T47D (cell line): ENCODE measurements around the gene TIPARP.

ENCODE experiments used
- DNase-seq, 2 experiments: peaks; one replicate each; pipeline versions ENCODE4 v3.0.0 to v3.0.0-alpha.2; 2011 to 2012; ENCODE audit warnings: low read depth in 1 of 2, low spot score in 1 of 2
- JUND ChIP-seq: IDR thresholded peaks from 2 replicates; pipeline ENCODE4 v1.6.1; 2012; ENCODE audit warnings: low read depth
- in situ Hi-C: cut with HindIII; loops from 2 replicates; pipeline ENCODE4 v1.10.0; 2016; ENCODE audit warnings: low sequenced_read_pairs, low pct_unique_long_range_greater_than_20kb

TIPARP gene

DNA sequence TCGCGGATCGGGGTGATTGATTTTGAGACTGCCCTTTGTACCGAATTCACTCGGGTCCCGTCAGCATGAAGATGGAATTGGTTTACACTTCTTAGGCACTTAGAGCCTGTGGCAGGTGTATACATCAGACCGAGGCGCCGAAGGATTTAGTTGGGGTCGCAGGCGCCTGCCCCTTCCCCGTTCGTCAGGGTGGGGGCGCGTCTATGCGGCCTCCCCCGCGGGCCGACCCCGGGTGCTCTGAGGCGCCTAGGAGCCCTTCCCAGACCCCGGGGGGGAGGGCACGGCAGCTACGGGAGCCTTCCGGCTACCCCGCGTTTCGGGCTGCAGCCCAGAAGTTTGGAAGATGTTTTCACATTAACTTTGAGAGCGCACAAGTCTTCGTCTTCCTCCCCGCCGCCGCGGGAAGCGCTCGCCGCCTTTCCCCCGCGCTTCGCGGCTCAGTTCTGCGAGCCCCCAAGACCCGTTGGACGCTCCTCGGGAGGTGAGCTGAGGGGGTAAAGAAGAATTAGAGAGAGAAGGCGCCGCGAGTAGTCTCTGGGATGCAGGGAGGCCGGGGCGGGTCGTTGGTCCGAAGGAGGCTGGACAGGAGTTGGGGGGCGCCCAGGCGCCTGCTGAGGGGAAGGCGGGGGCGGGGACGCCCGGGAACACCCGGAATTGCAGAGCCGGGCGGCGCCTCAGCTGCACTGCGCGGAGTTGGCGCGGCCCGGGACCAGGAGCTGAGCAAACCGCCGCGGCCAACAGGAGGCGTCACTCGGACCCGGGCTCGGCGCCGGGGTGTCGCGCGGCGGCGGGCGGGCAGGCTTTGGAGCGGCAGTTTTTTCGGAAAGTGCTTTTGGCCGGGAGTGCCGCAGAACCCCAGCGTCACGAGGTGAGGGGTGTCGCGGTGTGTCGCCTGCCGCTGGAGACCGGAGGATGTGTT is 780 bp downstream of the TIPARP start:
- in situ Hi-C loops = no loop called here
- no peak for TF ChIP-seq JUND
- peak; percentile 37 to 66 for DNase-seq

DNA sequence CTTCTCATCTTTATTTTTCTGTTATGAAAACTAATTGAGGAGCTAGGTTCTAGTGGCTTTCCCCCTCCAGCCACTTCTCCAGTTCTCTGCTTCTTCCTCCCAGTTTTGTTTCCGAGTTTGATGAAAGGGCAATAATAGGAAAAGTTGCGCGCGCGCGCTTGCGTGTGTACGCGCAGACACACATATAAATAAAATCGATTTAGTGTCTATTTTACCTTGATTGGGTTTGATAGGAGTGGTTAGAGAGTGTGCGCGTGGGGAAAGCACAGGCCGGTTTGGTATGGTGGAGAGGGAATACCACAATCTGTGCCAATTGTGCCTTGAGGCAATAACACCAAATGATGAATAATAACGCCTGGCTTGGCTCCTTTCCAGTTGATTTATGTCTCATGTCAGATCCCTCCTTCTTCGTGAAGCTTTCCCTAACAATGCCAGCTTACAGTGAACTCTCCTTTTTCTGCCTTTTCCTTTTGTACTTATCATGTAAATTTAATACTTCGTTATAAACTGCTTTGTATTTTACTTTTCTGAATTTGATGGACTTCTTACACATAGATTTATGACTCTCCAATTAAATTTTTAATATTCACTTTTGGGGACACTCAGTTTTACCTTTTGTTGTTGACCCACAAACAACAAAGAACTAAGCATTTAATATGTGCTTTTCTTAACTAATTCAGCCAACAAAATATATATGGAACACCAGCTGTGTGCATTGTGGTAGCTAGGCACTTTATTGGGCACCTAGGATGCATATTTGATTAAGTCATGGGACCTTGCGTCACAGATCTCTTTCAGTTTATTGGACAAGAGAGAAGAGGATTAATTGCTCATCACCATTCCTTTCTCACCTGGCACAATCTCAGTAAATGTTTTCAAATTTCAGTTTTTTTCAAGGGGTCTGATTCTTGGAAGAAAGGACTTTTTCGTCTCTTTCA is 1.7 kb downstream of the TIPARP start:
- no peak for TF ChIP-seq JUND
- in situ Hi-C loops = no loop called here
- peak in 1 of 2 experiments; percentile 84 for DNase-seq

DNA sequence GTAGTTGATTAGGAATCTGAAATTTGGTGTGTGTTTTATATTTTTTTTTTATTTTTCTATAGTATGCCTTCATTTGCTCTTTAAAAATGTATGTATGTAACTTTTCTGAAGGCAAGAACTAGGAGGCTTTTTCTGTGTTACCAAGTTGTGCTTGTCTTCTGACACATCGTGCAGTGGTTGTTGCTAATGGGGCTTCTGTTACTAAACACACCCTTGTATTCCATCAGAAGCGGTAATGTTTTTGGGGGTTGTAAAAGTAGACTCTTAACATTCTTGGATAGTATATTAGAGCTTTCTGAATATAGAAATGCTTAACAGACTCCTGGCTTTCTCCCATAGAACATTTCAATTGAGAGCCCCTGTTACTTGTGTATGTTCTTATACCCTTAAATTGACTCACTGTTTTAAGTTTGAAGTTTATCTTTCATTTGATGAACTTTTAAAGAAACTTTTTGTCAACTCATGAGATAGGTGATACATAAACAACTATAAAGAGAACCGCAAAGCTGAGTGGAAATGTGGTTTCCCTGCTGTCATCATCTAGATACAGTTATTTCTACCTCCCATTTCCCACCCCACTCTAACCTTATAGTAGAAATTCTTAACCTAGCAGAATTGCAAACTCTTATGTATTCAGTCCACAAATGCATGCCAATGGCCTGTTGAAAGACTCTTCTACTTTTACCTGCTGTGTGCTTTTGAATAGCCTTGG is 2.5 kb downstream of the TIPARP start:
- TF ChIP-seq JUND = no peak
- in situ Hi-C loops = no loop called here
- DNase-seq = no peak

DNA sequence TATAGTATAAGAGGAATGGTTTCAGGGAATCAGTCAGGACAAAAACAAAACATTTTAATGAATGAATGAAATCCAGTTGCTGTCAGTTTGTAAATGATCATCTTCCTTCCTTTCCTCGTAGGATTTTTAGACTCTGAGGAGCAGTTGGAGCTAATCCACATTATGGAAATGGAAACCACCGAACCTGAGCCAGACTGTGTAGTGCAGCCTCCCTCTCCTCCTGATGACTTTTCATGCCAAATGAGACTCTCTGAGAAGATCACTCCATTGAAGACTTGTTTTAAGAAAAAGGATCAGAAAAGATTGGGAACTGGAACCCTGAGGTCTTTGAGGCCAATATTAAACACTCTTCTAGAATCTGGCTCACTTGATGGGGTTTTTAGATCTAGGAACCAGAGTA is 3.1 kb downstream of the TIPARP start:
- DNase-seq = no peak
- in situ Hi-C loops = no loop called here
- TF ChIP-seq JUND = no peak

DNA sequence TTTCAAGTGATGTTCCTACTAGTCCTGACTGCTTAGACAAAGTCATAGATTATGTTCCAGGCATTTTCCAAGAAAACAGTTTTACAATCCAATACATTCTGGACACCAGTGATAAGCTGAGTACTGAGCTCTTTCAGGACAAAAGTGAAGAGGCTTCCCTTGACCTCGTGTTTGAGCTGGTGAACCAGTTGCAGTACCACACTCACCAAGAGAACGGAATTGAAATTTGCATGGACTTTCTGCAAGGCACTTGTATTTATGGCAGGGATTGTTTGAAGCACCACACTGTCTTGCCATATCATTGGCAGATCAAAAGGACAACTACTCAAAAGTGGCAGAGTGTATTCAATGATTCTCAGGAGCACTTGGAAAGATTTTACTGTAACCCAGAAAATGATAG is 3.8 kb downstream of the TIPARP start:
- no peak for DNase-seq
- TF ChIP-seq JUND = no peak
- in situ Hi-C loops = no loop called here

DNA sequence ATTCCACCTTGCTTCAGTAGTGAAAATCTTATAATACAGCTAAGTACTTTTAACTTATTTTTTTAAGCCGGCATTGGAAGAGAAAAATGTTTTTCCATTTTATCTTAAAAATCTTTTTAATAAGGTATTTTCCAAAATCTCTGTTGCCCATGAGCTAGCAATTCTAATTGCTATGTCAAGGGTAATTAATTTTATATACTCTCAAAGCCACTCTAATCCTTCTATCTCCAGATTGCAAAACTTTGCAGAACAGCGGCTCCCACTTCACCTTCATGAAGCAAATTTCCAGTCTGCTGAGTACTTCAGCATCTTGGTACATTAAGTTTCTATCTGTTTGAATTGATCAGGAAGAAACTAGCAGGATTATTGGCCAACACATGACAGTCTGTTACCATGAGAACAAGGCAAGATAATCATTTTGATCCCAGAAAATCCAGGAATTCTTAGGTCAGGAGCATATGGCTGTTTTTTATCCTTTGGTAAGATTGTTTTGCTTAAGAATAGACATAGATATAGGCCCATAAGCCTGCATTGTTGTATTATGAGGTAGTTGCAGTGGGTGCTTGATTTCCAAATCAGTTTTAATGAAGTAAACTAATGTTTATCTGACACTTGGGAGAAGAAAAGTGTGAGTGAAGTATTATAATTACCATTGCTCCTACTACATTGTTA is 6.0 kb downstream of the TIPARP start:
- DNase-seq = no peak
- TF ChIP-seq JUND = no peak
- in situ Hi-C loops = no loop called here

DNA sequence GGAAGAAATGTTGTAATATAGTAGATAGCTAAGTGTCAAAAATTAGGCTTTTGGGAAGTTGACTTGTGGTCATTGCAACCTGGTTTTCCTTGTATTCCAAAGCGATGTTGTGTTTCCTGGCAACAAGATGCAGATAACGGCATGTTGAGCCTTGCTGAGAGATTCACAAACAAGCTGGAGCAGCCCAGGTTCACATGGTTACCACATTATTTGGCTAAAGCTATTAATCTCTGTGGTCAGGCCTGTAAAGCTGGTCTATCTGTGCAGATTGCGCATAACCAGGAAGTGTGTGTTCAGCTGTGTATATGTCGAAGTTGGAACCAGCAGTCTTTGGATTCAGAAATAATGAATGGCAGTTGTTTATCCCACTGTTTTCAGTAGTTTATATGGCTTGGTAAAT is 6.6 kb downstream of the TIPARP start:
- DNase-seq = peak; percentile 26 to 95
- in situ Hi-C loops = no loop called here
- 0 out of 2 replicates have a peak, but pooled peaks have one; percentile 21 for TF ChIP-seq JUND

DNA sequence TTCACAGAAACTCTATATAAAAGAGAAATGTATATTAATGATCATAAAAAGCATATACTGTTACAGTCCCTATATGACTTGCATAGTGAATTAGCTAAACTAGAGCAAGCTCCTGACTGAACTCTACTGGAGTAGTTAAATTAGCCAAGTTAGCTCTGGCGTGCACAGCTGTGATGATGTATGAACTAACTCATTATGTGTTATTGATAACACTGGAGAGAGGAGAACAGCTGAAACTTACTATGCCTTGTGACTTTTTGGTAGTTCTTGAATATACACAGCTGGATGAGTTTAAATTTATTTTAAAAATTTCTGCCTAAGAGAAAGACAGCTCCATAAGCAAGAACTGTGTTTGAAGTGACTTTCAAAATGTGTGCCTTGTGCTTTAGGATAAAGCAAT is 8.1 kb downstream of the TIPARP start:
- in situ Hi-C loops = no loop called here
- DNase-seq = no peak
- TF ChIP-seq JUND = no peak

DNA sequence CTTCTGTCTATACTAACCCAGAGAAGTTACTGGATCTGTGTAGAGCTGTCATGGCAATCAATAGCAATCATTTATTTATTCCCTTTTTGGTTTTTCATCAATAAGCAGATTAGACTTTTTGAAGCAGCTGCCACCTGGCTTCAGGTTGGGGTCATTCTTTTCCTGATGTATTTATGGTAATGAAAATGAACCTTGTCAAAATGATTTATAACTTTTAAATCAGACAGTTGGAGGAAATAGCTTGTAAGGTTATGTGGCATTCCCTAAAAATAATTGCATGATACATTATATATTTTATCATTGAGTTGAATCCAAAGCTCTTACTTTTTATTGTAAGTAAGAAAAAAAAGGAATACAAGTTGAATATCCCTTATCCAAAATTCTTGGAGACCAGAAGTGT is 8.6 kb downstream of the TIPARP start:
- no peak for TF ChIP-seq JUND
- in situ Hi-C loops = no loop called here
- DNase-seq = no peak

DNA sequence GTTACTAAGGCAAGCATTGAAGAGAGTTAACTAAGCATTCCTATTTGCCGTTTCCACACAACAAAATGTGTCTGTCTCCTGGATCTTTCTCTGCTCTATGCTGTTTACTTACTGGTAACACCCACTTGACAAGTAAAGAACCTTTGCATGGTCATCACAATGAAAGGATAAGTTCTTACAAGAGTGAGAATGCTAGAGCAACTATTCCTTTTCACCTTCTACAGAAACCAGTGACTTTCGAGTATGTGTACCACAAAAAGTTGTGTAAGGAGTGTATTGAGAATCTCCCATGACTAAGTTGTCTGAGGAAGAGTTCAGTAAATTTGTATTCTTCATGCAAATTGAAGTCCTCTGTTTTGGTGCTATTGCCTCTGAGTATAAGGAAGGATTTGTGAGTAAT is 10.8 kb downstream of the TIPARP start:
- no peak for DNase-seq
- no peak for TF ChIP-seq JUND
- in situ Hi-C loops = no loop called here

DNA sequence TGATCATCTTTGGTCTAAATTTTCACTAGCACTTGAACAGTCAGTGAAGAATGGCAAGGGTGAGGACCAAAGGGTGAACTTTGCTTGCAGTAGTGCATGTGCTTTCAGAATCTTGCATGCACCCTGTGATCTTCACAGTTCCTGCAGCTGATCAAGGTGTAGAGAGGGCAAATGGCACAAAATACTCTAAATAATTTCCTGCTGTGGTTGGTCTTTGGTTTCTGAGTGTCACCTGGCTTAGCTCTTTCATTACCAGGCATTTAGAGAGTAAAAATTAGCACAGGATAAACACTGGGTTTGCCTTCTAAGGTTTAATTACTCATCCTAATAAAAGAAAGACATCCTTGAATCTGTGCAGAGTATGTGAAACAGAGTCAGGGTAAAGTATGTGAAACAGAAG is 11.4 kb downstream of the TIPARP start:
- in situ Hi-C loops = no loop called here
- no peak for DNase-seq
- TF ChIP-seq JUND = no peak

DNA sequence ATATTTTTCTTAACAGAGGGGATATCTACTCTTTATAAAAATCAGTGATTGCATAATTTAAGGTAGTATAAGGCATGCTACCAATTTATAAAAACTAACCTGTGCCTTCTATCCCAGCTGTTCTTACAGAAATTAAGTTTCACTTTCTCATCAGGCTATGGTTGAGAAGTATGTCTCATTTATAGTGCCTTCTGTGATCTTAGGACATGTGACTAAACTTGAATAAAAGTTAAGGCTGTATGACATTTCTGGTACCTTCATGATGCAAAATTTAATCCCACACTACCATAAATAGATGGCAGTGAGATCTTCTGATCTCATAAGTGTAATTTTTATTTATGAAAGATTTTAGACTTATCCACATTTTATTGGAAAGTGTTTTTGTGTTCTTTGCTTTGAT is 12.6 kb downstream of the TIPARP start:
- TF ChIP-seq JUND = no peak
- in situ Hi-C loops = no loop called here
- DNase-seq = no peak
